Keratinocyte (primary cell): ENCODE data around the gene CLN3. TPM values are rescaled to one million over a fixed set of nuclear protein-coding genes. Genes with fewer than 3 reads are reported as not detected.
"Not testable (repeated sequence)": the region's sequence is repeated elsewhere in the genome, so short reads cannot be mapped to it uniquely, and the experiment has no call there.

Experiments used
- DNase-seq: peaks from one replicate; pipeline ENCODE4 v3.0.0-alpha.2; 2011; ENCODE audit warnings: low read depth, missing footprints, low spot score
- FAIRE-seq: peaks from 2 replicates; lab custom pipeline; 2011; peaks lifted over from hg19 to GRCh38; lab: Jason Lieb, UNC
- H2AFZ ChIP-seq: 2 replicates; pipeline ENCODE4 v1.6.0; 2012; ENCODE audit warnings: low read length, control low read depth, inconsistent platforms; ENCODE audit not compliant: control insufficient read depth
- H3K27ac ChIP-seq: 2 replicates; pipeline ENCODE4 v1.5.1; 2011; ENCODE audit warnings: low read length; ENCODE audit not compliant: control insufficient read depth, insufficient read depth
- H3K27me3 ChIP-seq: 3 replicates; pipeline ENCODE4 v1.6.0; 2011; ENCODE audit warnings: low read length; ENCODE audit not compliant: control insufficient read depth, insufficient read depth; ENCODE audit errors: extremely low read depth
- H3K36me3 ChIP-seq, 2 experiments: 2 replicates in 1 of 2; 3 replicates in 1 of 2; pipeline ENCODE4 v1.5.1; 2011; ENCODE audit warnings: low read length in 2 of 2, mild to moderate bottlenecking in 1 of 2; ENCODE audit not compliant: control insufficient read depth in 2 of 2, insufficient read depth in 2 of 2; ENCODE audit errors: extremely low read depth in 1 of 2
- H3K4me1 ChIP-seq: 3 replicates; pipeline ENCODE4 v1.5.1; 2011; ENCODE audit warnings: low read length; ENCODE audit not compliant: control insufficient read depth, insufficient read depth; ENCODE audit errors: extremely low read depth
- H3K4me2 ChIP-seq: 3 replicates; pipeline ENCODE4 v1.6.0; 2011; ENCODE audit warnings: low read depth, low read length; ENCODE audit not compliant: control insufficient read depth, insufficient read depth; ENCODE audit errors: extremely low read depth
- H3K4me3 ChIP-seq, 3 experiments: fragments of 200-600 bp in 1 of 3; sonication (generic) in 1 of 3; 2 replicates in 2 of 3; 3 replicates in 1 of 3; pipeline ENCODE4 v1.5.1; 2011 to 2016; ENCODE audit warnings: low read length in 3 of 3, mild to moderate bottlenecking in 3 of 3, control low read depth in 2 of 3, inconsistent platforms in 1 of 3, low read depth in 1 of 3, mixed read lengths in 1 of 3, mixed run types in 1 of 3, moderate library complexity in 1 of 3; ENCODE audit not compliant: control insufficient read depth in 2 of 3, insufficient read depth in 2 of 3; ENCODE audit errors: extremely low read depth in 1 of 3
- H3K79me2 ChIP-seq: 2 replicates; pipeline ENCODE4 v1.6.0; 2012; ENCODE audit warnings: low read length; ENCODE audit not compliant: control insufficient read depth, insufficient read depth
- H3K9ac ChIP-seq: 3 replicates; pipeline ENCODE4 v1.6.0; 2011; ENCODE audit warnings: low read length; ENCODE audit not compliant: control insufficient read depth, insufficient read depth; ENCODE audit errors: extremely low read depth
- H3K9me1 ChIP-seq: 3 replicates; pipeline ENCODE4 v1.6.0; 2011; ENCODE audit warnings: low read length; ENCODE audit not compliant: control insufficient read depth, insufficient read depth; ENCODE audit errors: extremely low read depth
- H3K9me3 ChIP-seq: 2 replicates; pipeline ENCODE4 v1.5.1; 2012; ENCODE audit warnings: low read depth, low read length; ENCODE audit not compliant: control insufficient read depth
- H4K20me1 ChIP-seq: 3 replicates; pipeline ENCODE4 v1.6.0; 2011; ENCODE audit warnings: low read length; ENCODE audit not compliant: control insufficient read depth, insufficient read depth; ENCODE audit errors: extremely low read depth
- CTCF ChIP-seq, 3 experiments: IDR thresholded peaks in 1 of 3; conservative IDR thresholded peaks in 1 of 3; optimal IDR thresholded peaks in 1 of 3; 2 replicates in 2 of 3; 3 replicates in 1 of 3; pipeline versions ENCODE3 to v1.5.1; 2011; ENCODE audit warnings: low read length in 3 of 3, mild to moderate bottlenecking in 3 of 3, moderate library complexity in 2 of 3, control low read depth in 1 of 3, inconsistent platforms in 1 of 3; ENCODE audit not compliant: insufficient read depth in 2 of 3; ENCODE audit errors: extremely low read depth in 1 of 3
- EZH2 ChIP-seq: IDR thresholded peaks from one replicate; pipeline ENCODE4 v1.6.1; 2012; ENCODE audit warnings: inconsistent platforms, mild to moderate bottlenecking, low read length, moderate library complexity
- dilution Hi-C: fragments of 300-500 bp; cut with MboI; formaldehyde crosslinking; loops from one replicate; pipeline ENCODE4 v1.7.0; 2020; ENCODE audit warnings: low sequenced_read_pairs; ENCODE audit not compliant: extremely low pct_ligation_motif_present
- polyA plus RNA-seq, 5 experiments: library from polyadenylated mRNA; depleted of rRNA in 3 of 5; stranded (reverse) in 3 of 5; stranded (forward) in 1 of 5; unstranded in 1 of 5; fragments of >200 nt; gene quantifications; 1 replicate in 1 of 5; 2 replicates in 3 of 5; 3 replicates in 1 of 5; pipeline versions ENCODE4 v1.2.1 to v1.2.3, GENCODE V29; 2011 to 2012; ENCODE audit warnings: missing spikeins in 2 of 5, low read depth in 1 of 5, low replicate concordance in 1 of 5

Gene CLN3
- polyA plus RNA-seq, 1 donor (not counting 4 experiments of a cell fraction or from before 2014, with no cell fraction given), result 12.6 TPM

GRCh38 chr16:28502290-28502689, 10.4 kb upstream of the CLN3 start:
- FAIRE-seq, result no peak
- no peak for TF ChIP-seq CTCF (optimal IDR thresholded peaks at IDR 0.05 in 1 of 3, IDR thresholded peaks at IDR 0.05 in 1 of 3, conservative IDR thresholded peaks at IDR 0.05 in 1 of 3; ENCODE audit: extremely low read depth in 1 of 3, insufficient read depth in 2 of 3, low read length in 3 of 3)
- TF ChIP-seq EZH2, result no peak
- Histone ChIP-seq H4K20me1 (no peaks in the 10 kb centered on the region), H3K27me3 (peaks cover 22% of the 10 kb centered on the region), H3K9ac (no peak overlapping the region), H3K4me3 (no peak overlapping the region), H3K4me1 (no peaks in the 10 kb centered on the region), H3K36me3 (no peaks in the 10 kb centered on the region), H3K9me3 (no peaks in the 10 kb centered on the region), H3K9me1 (no peaks in the 10 kb centered on the region), H3K4me2 (no peak overlapping the region), H2AFZ (no peak overlapping the region), H3K79me2 (no peaks in the 10 kb centered on the region), H3K27ac (no peak overlapping the region)
- dilution Hi-C loops, result no loop called here
- no peak for DNase-seq

DNA sequence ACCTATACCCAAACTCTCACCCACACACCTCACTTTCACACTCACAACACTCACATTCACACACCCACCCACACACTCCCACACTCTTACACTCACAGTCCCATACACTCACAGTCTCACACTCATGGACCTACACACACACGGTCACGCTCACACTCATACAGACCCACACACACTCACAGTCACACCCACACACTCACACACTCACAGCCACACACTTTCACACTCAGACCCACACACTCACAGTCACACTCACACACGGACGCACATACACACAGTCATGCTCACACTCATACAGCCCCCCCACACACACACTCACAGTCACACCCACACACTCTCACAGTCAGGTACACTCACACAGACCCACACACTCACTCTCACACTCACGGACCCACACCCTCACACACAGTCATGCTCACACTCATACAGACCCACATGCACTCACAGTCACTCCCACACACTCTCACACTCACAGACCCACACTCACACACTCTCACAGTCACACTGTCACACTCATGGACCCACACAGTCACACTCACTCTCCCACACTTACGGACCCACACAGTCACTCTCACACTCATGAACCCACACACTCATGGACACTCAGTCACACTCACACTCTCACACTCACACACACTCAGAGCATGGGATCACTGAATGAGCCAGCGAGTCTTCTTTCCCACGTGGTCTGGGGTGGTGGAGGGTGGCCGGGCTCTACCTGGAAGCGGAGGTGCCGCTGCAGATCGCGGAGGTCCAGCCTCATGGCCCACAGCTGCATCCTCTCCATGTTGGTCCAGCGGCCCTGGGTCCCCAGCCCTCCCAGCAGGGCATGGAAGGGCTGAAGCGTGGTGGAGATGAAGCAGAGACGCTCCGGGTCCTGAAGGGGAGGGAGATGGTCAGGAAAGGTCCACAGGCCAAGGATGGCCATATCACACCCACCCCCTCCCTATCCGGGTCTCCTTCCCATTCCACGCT, 9.7 kb upstream of the CLN3 start:
- Histone ChIP-seq H2AFZ (no peak overlapping the region), H3K27me3 (peaks cover 22% of the 10 kb centered on the region), H3K4me1 (no peaks in the 10 kb centered on the region), H3K9ac (no peak overlapping the region), H3K27ac (no peak overlapping the region), H3K9me3 (no peaks in the 10 kb centered on the region), H3K36me3 (no peaks in the 10 kb centered on the region), H3K79me2 (no peaks in the 10 kb centered on the region), H3K9me1 (no peaks in the 10 kb centered on the region), H3K4me3 (no peak overlapping the region), H4K20me1 (no peaks in the 10 kb centered on the region), H3K4me2 (no peak overlapping the region)
- dilution Hi-C loops, result no loop called here
- FAIRE-seq, result no peak
- no peak for DNase-seq
- no peak for TF ChIP-seq CTCF (optimal IDR thresholded peaks at IDR 0.05 in 1 of 3, IDR thresholded peaks at IDR 0.05 in 1 of 3, conservative IDR thresholded peaks at IDR 0.05 in 1 of 3; ENCODE audit: extremely low read depth in 1 of 3, insufficient read depth in 2 of 3, low read length in 3 of 3)
- no peak for TF ChIP-seq EZH2

GRCh38 chr16:28500476-28501180, 8.8 kb upstream of the CLN3 start:
- H3K4me2 ChIP-seq, DNase-seq, H3K9ac ChIP-seq, H3K9me1 ChIP-seq, dilution Hi-C loops, H2AFZ ChIP-seq, H3K4me3 ChIP-seq, H3K79me2 ChIP-seq, H3K9me3 ChIP-seq, FAIRE-seq, H3K36me3 ChIP-seq, H3K4me1 ChIP-seq, H3K27ac ChIP-seq, H4K20me1 ChIP-seq: not testable (repeated sequence)
- peaks cover 18% of the 10 kb centered on the region for H3K27me3 ChIP-seq
